Left ventricle myocardium inferior (tissue), 1 donor: ENCODE results near the gene FGD5. TPM values are rescaled to one million over a fixed set of nuclear protein-coding genes. Genes with fewer than 3 reads are reported as not detected.
A peak's percentile ranks its signal among the peaks of the same experiment; 100 is the strongest.

Experiments
- DNase-seq: peaks from one replicate; pipeline ENCODE4 v3.0.0-alpha.2; 2020
- H3K27ac ChIP-seq: fragments of 200-600 bp; replicated peaks from 2 replicates; pipeline ENCODE4 v1.8.0; 2021
- H3K27me3 ChIP-seq: fragments of 200-600 bp; 2 replicates; pipeline ENCODE4 v1.8.0; 2021; ENCODE audit warnings: low read depth
- H3K36me3 ChIP-seq: fragments of 200-600 bp; 2 replicates; pipeline ENCODE4 v1.8.0; 2021
- H3K4me1 ChIP-seq: fragments of 200-600 bp; 2 replicates; pipeline ENCODE4 v1.8.0; 2021
- H3K4me3 ChIP-seq: fragments of 200-600 bp; 2 replicates; pipeline ENCODE4 v1.8.0; 2021; ENCODE audit warnings: mild to moderate bottlenecking, moderate library complexity
- H3K9me3 ChIP-seq: fragments of 200-600 bp; replicated peaks from 2 replicates; pipeline ENCODE4 v1.8.0; 2021
- CTCF ChIP-seq: fragments of 200-600 bp; IDR thresholded peaks from 2 replicates; pipeline ENCODE4 v1.8.0; 2021; ENCODE audit warnings: antibody characterized with exemption, mild to moderate bottlenecking, borderline replicate concordance
- intact Hi-C: fragments of 100-400 bp; cut with micrococcal nuclease; formaldehyde crosslinking; loops from one replicate; pipeline ENCODE4 v1.11.0; 2022
- total RNA-seq: library from RNA; stranded (reverse); fragmentation: NEBNext Ultra II Directional; extraction: Animal tissue kit (Norgen Biotek cat#: 25700); gene quantifications from one replicate; pipeline ENCODE4 v1.2.1, GENCODE V29; 2021
- donor health status: DM: no; HTN: yes; CAD: no; lungs with severe emphysema.

Gene FGD5
- total RNA-seq, 1 donor from 2014 or later = 13.9 TPM

- Histone ChIP-seq H3K27ac (peak overlapping the region; percentile 68), H3K36me3 (no peaks in the 10 kb centered on the region), H3K9me3 (peaks cover 6% of the 10 kb centered on the region), H3K4me3 (no peak overlapping the region), H3K4me1 (peaks cover 63% of the 10 kb centered on the region), H3K27me3 (peaks cover 31% of the 10 kb centered on the region)
- no peak for DNase-seq
- intact Hi-C loops = no loop called here
- TF ChIP-seq CTCF = no peak
Measured at GRCh38 chr3:14852058-14852594, 33.4 kb downstream of the FGD5 start.

GRCh38 chr3:14852717-14853116, 34.0 kb downstream of the FGD5 start:
- no peak overlapping the region for H3K4me3 ChIP-seq
- no peak for DNase-seq
- H3K9me3 ChIP-seq = peaks cover 6% of the 10 kb centered on the region
- peak overlapping the region; percentile 68 for H3K27ac ChIP-seq
- H3K36me3 ChIP-seq = no peaks in the 10 kb centered on the region
- peaks cover 37% of the 10 kb centered on the region for H3K27me3 ChIP-seq
- intact Hi-C loops = no loop called here
- no peak for TF ChIP-seq CTCF
- peaks cover 57% of the 10 kb centered on the region for H3K4me1 ChIP-seq

GRCh38 chr3:14853271-14853951, 34.6 kb downstream of the FGD5 start:
- intact Hi-C loops = no loop called here

GRCh38 chr3:14857506-14857905, 38.7 kb downstream of the FGD5 start:
- no peak for DNase-seq
- TF ChIP-seq CTCF = no peak
- Histone ChIP-seq H3K4me3 (no peak overlapping the region), H3K27me3 (peaks cover 9% of the 10 kb centered on the region), H3K4me1 (peaks cover 58% of the 10 kb centered on the region), H3K9me3 (peaks cover 6% of the 10 kb centered on the region), H3K27ac (no peak overlapping the region), H3K36me3 (no peaks in the 10 kb centered on the region)
- intact Hi-C loops = no loop called here

More at GRCh38 chr3:14853271-14853951, 34.6 kb downstream of the FGD5 start:
- H3K4me3 ChIP-seq = no peak overlapping the region
- H3K36me3 ChIP-seq = no peaks in the 10 kb centered on the region
- DNase-seq = no peak
- H3K27ac ChIP-seq = peak overlapping the region; percentile 68
- H3K4me1 ChIP-seq = peaks cover 50% of the 10 kb centered on the region
- H3K9me3 ChIP-seq = peaks cover 6% of the 10 kb centered on the region
- H3K27me3 ChIP-seq = peaks cover 33% of the 10 kb centered on the region
- TF ChIP-seq CTCF = no peak

GRCh38 chr3:14858105-14858504, 39.3 kb downstream of the FGD5 start:
- H3K9me3 ChIP-seq = peaks cover 6% of the 10 kb centered on the region

More at GRCh38 chr3:14858105-14858504, 39.3 kb downstream of the FGD5 start:
- Histone ChIP-seq H3K27me3 (peaks cover 9% of the 10 kb centered on the region), H3K36me3 (no peaks in the 10 kb centered on the region), H3K27ac (no peak overlapping the region), H3K4me1 (peaks cover 58% of the 10 kb centered on the region), H3K4me3 (no peak overlapping the region)
- no peak for DNase-seq
- no peak for TF ChIP-seq CTCF
- intact Hi-C loops = no loop called here
